OCI-LY1 (cell line): Measurements from ENCODE around the gene PRXL2A.

Source experiments
- CTCF ChIP-seq: fragments of 200-600 bp; sonication (generic), shearing (Covaris generic); IDR thresholded peaks from 2 replicates; pipeline ENCODE4 v1.5.1; 2017; ENCODE audit warnings: mild to moderate bottlenecking, antibody characterized with exemption, low read length, moderate library complexity, mixed read lengths
- EZH2 ChIP-seq: fragments of 200-600 bp; sonication (generic), shearing (Covaris generic); IDR thresholded peaks from 2 replicates; pipeline ENCODE4 v1.8.0; 2017; ENCODE audit warnings: borderline replicate concordance, mixed run types, mild to moderate bottlenecking, antibody characterized with exemption, low read length, moderate library complexity, mixed read lengths

- no peak for TF ChIP-seq CTCF
- no peak for TF ChIP-seq EZH2
Measured at GRCh38 chr10:80452069-80452468, 43.7 kb downstream of the PRXL2A start.
